Measurements from ENCODE around the gene AGAP3.

Gene AGAP3

GRCh38 chr7:151178831-151179230 is 92.6 kb downstream of the AGAP3 start:
- no peak overlapping the region for H3K4me3 ChIP-seq (ENCODE audit: low read depth, low read length)
- DNase-seq (ENCODE audit: low read depth, low spot score), result no peak
- in situ Hi-C loops (cut with HindIII; ENCODE audit: low sequenced_read_pairs), result no loop called here
- no peak for TF ChIP-seq CTCF (IDR thresholded peaks at IDR 0.05; ENCODE audit: low read depth, low read length)

- no peak overlapping the region for H3K4me3 ChIP-seq (ENCODE audit: low read depth, low read length)
- TF ChIP-seq CTCF (IDR thresholded peaks at IDR 0.05; ENCODE audit: low read depth, low read length), result no peak
- DNase-seq (ENCODE audit: low read depth, low spot score), result no peak
- in situ Hi-C loops (cut with HindIII; ENCODE audit: low sequenced_read_pairs), result no loop called here
Observed at GRCh38 chr7:151179287-151179860, 93.1 kb downstream of the AGAP3 start.

- no peak for TF ChIP-seq CTCF (IDR thresholded peaks at IDR 0.05; ENCODE audit: low read depth, low read length)
- no peak overlapping the region for H3K4me3 ChIP-seq (ENCODE audit: low read depth, low read length)
- DNase-seq (ENCODE audit: low read depth, low spot score), result no peak
- in situ Hi-C loops (cut with HindIII; ENCODE audit: low sequenced_read_pairs), result no loop called here
Observed at GRCh38 chr7:151179946-151180345, 93.7 kb downstream of the AGAP3 start.

DNA sequence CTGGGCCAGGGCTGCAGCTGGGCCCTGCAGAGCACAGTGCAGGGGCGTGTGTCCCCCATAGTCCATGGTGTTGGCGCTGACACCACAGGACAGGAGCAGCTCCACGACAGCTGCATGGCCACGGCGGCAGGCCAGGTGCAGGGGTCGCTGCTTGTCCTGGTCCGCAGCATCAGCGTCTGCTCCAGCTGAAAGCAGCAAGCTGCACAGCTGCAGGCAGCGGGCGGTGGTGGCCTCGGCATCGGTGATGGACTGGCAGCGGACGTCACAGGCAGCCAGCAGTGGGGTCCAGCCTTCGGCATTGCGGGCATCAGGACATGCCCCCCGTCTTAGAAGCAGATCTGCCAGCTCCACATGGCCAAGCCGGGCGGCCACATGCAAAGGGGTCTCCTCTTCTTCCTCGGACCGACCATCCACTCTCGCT is 94.7 kb downstream of the AGAP3 start:
- H3K4me3 ChIP-seq (ENCODE audit: low read depth, low read length), result no peak overlapping the region
- DNase-seq (ENCODE audit: low read depth, low spot score), result no peak
- in situ Hi-C loops (cut with HindIII; ENCODE audit: low sequenced_read_pairs), result no loop called here
- TF ChIP-seq CTCF (IDR thresholded peaks at IDR 0.05; ENCODE audit: low read depth, low read length), result no peak

DNA sequence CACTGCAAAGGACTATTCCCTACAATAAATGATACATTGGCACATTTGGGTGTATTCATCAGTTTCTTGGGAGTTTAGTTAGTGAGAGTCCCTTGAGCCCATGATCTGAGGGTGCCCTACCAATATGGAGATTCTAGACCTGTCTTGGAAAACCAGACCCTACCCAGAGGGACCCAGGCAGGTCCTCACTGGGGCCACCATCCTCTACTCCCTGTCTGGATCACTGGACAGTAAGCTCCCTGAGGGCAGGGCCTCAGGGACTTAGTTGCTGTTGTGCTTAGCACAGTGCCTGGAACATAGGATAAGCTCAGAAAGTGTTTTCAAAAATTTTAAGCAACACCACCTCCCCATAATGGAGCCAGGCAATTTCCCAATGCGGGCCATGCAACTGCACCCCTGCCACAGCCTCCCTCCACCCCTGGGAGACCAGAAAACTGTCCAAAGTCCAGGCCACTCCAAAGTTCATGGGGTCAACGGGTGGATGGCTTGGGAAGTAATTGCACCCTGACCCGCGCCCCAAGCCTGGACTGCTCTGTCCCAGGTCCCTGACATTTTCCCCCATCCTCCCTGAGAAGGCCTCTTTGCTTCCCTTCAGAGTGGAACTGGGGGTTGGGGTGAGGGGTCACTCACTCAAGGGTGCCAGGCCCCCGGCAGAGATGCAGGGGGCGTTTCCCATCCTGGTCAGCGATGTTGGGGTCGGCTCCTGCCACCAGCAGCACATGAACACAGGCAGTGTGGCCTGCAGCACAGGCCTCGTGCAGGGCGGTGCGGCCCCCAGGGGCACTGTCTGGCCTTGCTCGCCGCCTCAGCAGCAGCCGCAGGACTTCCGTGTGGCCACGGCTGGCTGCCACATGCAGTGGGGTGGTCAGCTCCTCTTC is 99.7 kb downstream of the AGAP3 start:
- in situ Hi-C loops (cut with HindIII; ENCODE audit: low sequenced_read_pairs), result no loop called here
- no peak for TF ChIP-seq CTCF (IDR thresholded peaks at IDR 0.05; ENCODE audit: low read depth, low read length)
- H3K4me3 ChIP-seq (ENCODE audit: low read depth, low read length), result no peak overlapping the region
- DNase-seq (ENCODE audit: low read depth, low spot score), result no peak

GRCh38 chr7:151186640-151187408 is 100.5 kb downstream of the AGAP3 start, which contains the start of gene ASB10:
Gene ASB10 (minus strand): TSS chr7:151187250. CDS start chr7:151187130, 120 bp downstream.
- DNase-seq (ENCODE audit: low read depth, low spot score), result no peak
- in situ Hi-C loops (cut with HindIII; ENCODE audit: low sequenced_read_pairs), result no loop called here
- TF ChIP-seq CTCF (IDR thresholded peaks at IDR 0.05; ENCODE audit: low read depth, low read length), result no peak
- H3K4me3 ChIP-seq (ENCODE audit: low read depth, low read length), result no peak within 1 kb of the TSS
